ENCODE data around the gene CPT1A.

DNA sequence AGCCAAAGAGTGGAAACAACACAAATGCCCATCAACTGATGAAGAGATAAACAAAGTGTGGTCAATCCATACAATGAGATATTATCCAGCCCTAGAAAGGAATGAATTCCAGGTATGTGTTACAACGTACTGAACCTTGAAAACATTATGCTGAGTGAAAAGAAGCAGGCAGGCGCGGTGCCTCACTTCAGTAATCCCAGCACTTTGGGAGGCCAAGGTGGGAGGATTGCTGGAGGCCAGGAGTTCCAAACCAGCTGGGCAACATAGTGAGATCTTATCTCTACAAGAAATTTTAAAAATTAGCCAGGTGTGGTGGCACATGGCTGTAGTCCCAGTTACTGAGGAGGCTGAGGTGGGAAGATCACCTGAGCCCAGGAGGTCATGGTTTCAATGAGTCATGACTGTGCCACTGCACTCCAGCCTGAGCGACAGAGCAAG is 65.7 kb downstream of the CPT1A start:
- TF ChIP-seq EP300 (IDR thresholded peaks at IDR 0.05), result no peak
- TF ChIP-seq CTCF (IDR thresholded peaks at IDR 0.05), result no peak
- no peak for TF ChIP-seq POLR2A (IDR thresholded peaks at IDR 0.05)
